ENCODE data around the gene SNAPIN. TPM values are rescaled to one million over a fixed set of nuclear protein-coding genes. Genes with fewer than 3 reads are reported as not detected.

Gene SNAPIN
- total RNA-seq, 1 donor from 2014 or later = 56.4 TPM

- Histone ChIP-seq H3K4me3 (ENCODE audit: low read length in 3 of 3) (no peak overlapping the region), H3K9me3 (ENCODE audit: control insufficient read depth in 3 of 3, low read length in 3 of 3) (no peaks in the 10 kb centered on the region), H3K4me1 (ENCODE audit: control insufficient read depth in 3 of 3, insufficient read depth in 3 of 3, low read length in 3 of 3) (peaks cover 29 to 48% (median 44%) of the 10 kb centered on the region in 3 donors), H3K9ac (ENCODE audit: low read depth in 1 of 3, low read length in 3 of 3) (no peak overlapping the region), H3K36me3 (ENCODE audit: control insufficient read depth in 3 of 3, insufficient read depth in 3 of 3, low read length in 3 of 3) (peaks cover 0 to 6% (median 5%) of the 10 kb centered on the region in 3 donors), H3K27ac (ENCODE audit: low read depth, low read length) (no peak overlapping the region), H3K27me3 (ENCODE audit: control insufficient read depth in 3 of 3, insufficient read depth in 3 of 3, low read length in 3 of 3) (no peaks in the 10 kb centered on the region)
These were observed 44.2 kb upstream of the SNAPIN start for GRCh38 chr1:153614189-153614900.

- Histone ChIP-seq H3K9ac (ENCODE audit: low read depth in 1 of 3, low read length in 3 of 3) (no peak overlapping the region), H3K4me3 (ENCODE audit: low read length in 3 of 3) (no peak overlapping the region), H3K4me1 (ENCODE audit: control insufficient read depth in 3 of 3, insufficient read depth in 3 of 3, low read length in 3 of 3) (peaks cover 24 to 43% (median 38%) of the 10 kb centered on the region in 3 donors), H3K36me3 (ENCODE audit: control insufficient read depth in 3 of 3, insufficient read depth in 3 of 3, low read length in 3 of 3) (peaks cover 0 to 6% (median 6%) of the 10 kb centered on the region in 3 donors), H3K9me3 (ENCODE audit: control insufficient read depth in 3 of 3, low read length in 3 of 3) (no peaks in the 10 kb centered on the region), H3K27me3 (ENCODE audit: control insufficient read depth in 3 of 3, insufficient read depth in 3 of 3, low read length in 3 of 3) (no peaks in the 10 kb centered on the region), H3K27ac (ENCODE audit: low read depth, low read length) (no peak overlapping the region)
These were observed 43.6 kb upstream of the SNAPIN start for GRCh38 chr1:153614906-153615305.

DNA sequence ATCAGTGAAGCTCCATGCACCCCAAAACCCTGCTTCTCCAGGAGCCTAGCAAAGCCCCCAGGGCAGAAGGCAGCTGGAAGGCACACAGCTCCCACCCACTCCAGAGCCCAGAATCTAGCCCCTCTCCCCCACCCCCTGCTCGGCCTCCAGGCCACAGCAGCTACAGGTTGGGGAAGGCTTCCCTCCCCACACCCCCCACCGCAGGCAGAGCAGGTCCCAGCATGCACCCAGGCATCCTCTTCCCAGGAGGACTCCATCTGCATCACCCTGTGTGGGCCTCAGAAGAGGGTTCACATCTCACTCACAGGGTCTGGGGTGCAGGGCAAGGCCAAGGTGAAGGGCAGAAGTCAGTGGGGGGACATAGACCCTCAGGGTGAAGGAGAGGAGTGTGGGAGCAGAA lies 43.1 kb upstream of the SNAPIN start:
- Histone ChIP-seq H3K4me1 (ENCODE audit: control insufficient read depth in 3 of 3, insufficient read depth in 3 of 3, low read length in 3 of 3) (peaks cover 19 to 38% (median 34%) of the 10 kb centered on the region in 3 donors), H3K27me3 (ENCODE audit: control insufficient read depth in 3 of 3, insufficient read depth in 3 of 3, low read length in 3 of 3) (no peaks in the 10 kb centered on the region), H3K9ac (ENCODE audit: low read depth in 1 of 3, low read length in 3 of 3) (no peak overlapping the region), H3K4me3 (ENCODE audit: low read length in 3 of 3) (no peak overlapping the region), H3K36me3 (ENCODE audit: control insufficient read depth in 3 of 3, insufficient read depth in 3 of 3, low read length in 3 of 3) (peaks cover 0 to 6% (median 6%) of the 10 kb centered on the region in 3 donors), H3K27ac (ENCODE audit: low read depth, low read length) (no peak overlapping the region), H3K9me3 (ENCODE audit: control insufficient read depth in 3 of 3, low read length in 3 of 3) (no peaks in the 10 kb centered on the region)

DNA sequence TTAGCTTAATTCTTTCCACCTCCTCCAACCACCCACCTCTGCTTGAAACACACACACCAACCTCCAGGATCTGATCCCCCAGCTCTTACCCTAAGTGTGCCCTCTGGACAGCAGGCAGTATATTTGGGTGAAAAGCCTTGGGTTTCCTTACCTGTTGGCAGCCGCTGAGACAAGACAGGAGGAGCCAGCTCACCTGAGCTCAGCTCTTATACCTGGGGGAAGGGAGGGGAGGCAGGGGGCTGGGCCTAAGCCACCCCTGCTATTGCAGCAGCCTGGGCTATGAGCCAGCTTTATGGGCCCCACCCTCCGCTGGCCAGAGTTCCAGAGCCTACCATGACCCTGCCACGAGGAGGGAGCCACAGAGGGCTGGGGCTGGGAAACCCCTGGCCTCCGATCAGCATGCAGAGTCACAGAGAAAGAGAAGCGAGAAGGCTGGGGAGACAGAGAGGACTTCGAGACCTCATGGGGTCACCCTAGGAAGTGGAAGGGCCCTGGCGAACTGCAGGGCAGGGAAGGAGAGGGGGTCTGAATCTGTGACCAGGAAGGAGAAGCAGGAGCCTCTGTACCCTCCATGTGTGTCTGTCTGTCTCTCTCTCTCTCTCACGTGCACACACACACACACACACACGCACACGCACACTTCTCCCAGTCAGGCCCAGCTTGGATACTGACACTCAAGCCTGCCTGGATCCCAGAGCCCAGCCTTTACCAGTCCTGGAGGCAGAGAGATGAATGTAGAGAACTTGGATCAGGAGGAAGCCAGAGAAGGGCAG lies 42.2 kb upstream of the SNAPIN start, which contains the start of gene S100A14:
Gene S100A14 (minus strand): TSS at position 182 of the 773 bp plus-strand sequence. CDS start 467 bp downstream, outside the sequence.
- Histone ChIP-seq H3K4me1 (ENCODE audit: control insufficient read depth in 3 of 3, insufficient read depth in 3 of 3, low read length in 3 of 3) (peaks cover 13 to 31% (median 30%) of the 10 kb centered on the region in 3 donors), H3K9ac (ENCODE audit: low read depth in 1 of 3, low read length in 3 of 3) (peak within 1 kb of the TSS in 1 of 3 donors; percentile 45), H3K27me3 (ENCODE audit: control insufficient read depth in 3 of 3, insufficient read depth in 3 of 3, low read length in 3 of 3) (no peaks in the 10 kb centered on the region), H3K36me3 (ENCODE audit: control insufficient read depth in 3 of 3, insufficient read depth in 3 of 3, low read length in 3 of 3) (peaks cover 0 to 6% (median 6%) of the 10 kb centered on the region in 3 donors), H3K27ac (ENCODE audit: low read depth, low read length) (no peak within 1 kb of the TSS), H3K9me3 (ENCODE audit: control insufficient read depth in 3 of 3, low read length in 3 of 3) (no peaks in the 10 kb centered on the region), H3K4me3 (ENCODE audit: low read length in 3 of 3) (no peak within 1 kb of the TSS)

DNA sequence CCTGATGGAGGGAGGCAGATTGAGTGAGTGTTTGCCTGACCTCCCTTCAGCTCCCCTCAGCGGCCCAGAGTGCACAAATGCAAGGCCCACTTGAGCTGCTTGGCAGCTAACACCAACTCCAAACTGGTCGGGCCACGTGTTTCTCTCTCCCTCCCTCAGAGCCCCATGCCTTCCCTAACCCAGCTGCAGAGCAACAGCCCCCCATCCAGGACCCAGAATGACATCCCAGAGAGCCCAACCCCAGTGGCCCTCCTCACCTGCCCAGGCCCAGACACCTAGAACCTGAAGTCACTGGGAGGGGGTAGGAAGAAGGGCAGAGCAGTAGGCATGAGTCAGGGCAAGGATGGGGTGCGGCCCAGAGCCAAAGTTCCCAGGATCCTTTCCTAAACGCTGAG lies 41.6 kb upstream of the SNAPIN start:
- H3K4me3 ChIP-seq (ENCODE audit: low read length in 3 of 3) = no peak overlapping the region
- peaks cover 0 to 6% (median 6%) of the 10 kb centered on the region in 3 donors for H3K36me3 ChIP-seq (ENCODE audit: control insufficient read depth in 3 of 3, insufficient read depth in 3 of 3, low read length in 3 of 3)
- peaks cover 11 to 25% (median 24%) of the 10 kb centered on the region in 3 donors for H3K4me1 ChIP-seq (ENCODE audit: control insufficient read depth in 3 of 3, insufficient read depth in 3 of 3, low read length in 3 of 3)
- no peak overlapping the region for H3K9ac ChIP-seq (ENCODE audit: low read depth in 1 of 3, low read length in 3 of 3)
- no peak overlapping the region for H3K27ac ChIP-seq (ENCODE audit: low read depth, low read length)
- no peaks in the 10 kb centered on the region for H3K27me3 ChIP-seq (ENCODE audit: control insufficient read depth in 3 of 3, insufficient read depth in 3 of 3, low read length in 3 of 3)
- H3K9me3 ChIP-seq (ENCODE audit: control insufficient read depth in 3 of 3, low read length in 3 of 3) = no peaks in the 10 kb centered on the region

GRCh38 chr1:153617663-153618062 lies 40.8 kb upstream of the SNAPIN start:
- H3K4me3 ChIP-seq (ENCODE audit: low read length in 3 of 3) = no peak overlapping the region
- no peaks in the 10 kb centered on the region for H3K9me3 ChIP-seq (ENCODE audit: control insufficient read depth in 3 of 3, low read length in 3 of 3)
- no peak overlapping the region for H3K9ac ChIP-seq (ENCODE audit: low read depth in 1 of 3, low read length in 3 of 3)
- peaks cover 0 to 7% (median 6%) of the 10 kb centered on the region in 3 donors for H3K36me3 ChIP-seq (ENCODE audit: control insufficient read depth in 3 of 3, insufficient read depth in 3 of 3, low read length in 3 of 3)
- H3K27me3 ChIP-seq (ENCODE audit: control insufficient read depth in 3 of 3, insufficient read depth in 3 of 3, low read length in 3 of 3) = no peaks in the 10 kb centered on the region
- H3K27ac ChIP-seq (ENCODE audit: low read depth, low read length) = no peak overlapping the region
- peaks cover 7 to 20% (median 20%) of the 10 kb centered on the region in 3 donors for H3K4me1 ChIP-seq (ENCODE audit: control insufficient read depth in 3 of 3, insufficient read depth in 3 of 3, low read length in 3 of 3)

- peaks cover 4 to 10% (median 6%) of the 10 kb centered on the region in 3 donors for H3K36me3 ChIP-seq (ENCODE audit: control insufficient read depth in 3 of 3, insufficient read depth in 3 of 3, low read length in 3 of 3)
These were observed 39.3 kb upstream of the SNAPIN start for GRCh38 chr1:153619171-153619570.

DNA sequence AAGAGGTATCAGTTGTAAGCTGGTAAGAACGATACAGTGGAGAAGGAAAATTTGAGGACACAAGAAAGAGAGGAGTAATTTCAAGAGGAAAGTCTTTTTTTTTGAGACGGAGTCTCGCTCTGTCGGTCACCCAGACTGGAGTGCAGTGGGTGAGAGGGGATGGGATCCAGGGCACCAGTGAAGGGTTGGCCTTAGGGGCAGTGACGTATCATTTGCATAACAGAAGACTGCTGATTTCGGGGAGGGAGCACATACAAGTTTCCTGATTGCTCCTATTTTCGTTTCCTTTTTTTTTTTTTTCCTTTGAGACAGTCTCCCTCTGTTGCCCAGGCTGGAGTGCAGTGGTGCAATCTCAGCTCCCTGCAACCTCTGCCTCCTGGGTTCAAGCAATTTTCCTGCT lies 35.4 kb upstream of the SNAPIN start:
- H3K9ac ChIP-seq (ENCODE audit: low read depth in 1 of 3, low read length in 3 of 3) = no peak overlapping the region
- H3K4me1 ChIP-seq (ENCODE audit: control insufficient read depth in 3 of 3, insufficient read depth in 3 of 3, low read length in 3 of 3) = peaks cover 21 to 26% (median 25%) of the 10 kb centered on the region in 3 donors
- H3K27ac ChIP-seq (ENCODE audit: low read depth, low read length) = no peak overlapping the region
- no peaks in the 10 kb centered on the region for H3K27me3 ChIP-seq (ENCODE audit: control insufficient read depth in 3 of 3, insufficient read depth in 3 of 3, low read length in 3 of 3)
- H3K36me3 ChIP-seq (ENCODE audit: control insufficient read depth in 3 of 3, insufficient read depth in 3 of 3, low read length in 3 of 3) = peaks cover 7 to 10% (median 8%) of the 10 kb centered on the region in 3 donors
- no peaks in the 10 kb centered on the region for H3K9me3 ChIP-seq (ENCODE audit: control insufficient read depth in 3 of 3, low read length in 3 of 3)
- no peak overlapping the region for H3K4me3 ChIP-seq (ENCODE audit: low read length in 3 of 3)

More at GRCh38 chr1:153619171-153619570, 39.3 kb upstream of the SNAPIN start:
- no peak overlapping the region for H3K4me3 ChIP-seq (ENCODE audit: low read length in 3 of 3)
- no peaks in the 10 kb centered on the region for H3K27me3 ChIP-seq (ENCODE audit: control insufficient read depth in 3 of 3, insufficient read depth in 3 of 3, low read length in 3 of 3)
- no peak overlapping the region for H3K9ac ChIP-seq (ENCODE audit: low read depth in 1 of 3, low read length in 3 of 3)
- H3K27ac ChIP-seq (ENCODE audit: low read depth, low read length) = no peak overlapping the region
- H3K9me3 ChIP-seq (ENCODE audit: control insufficient read depth in 3 of 3, low read length in 3 of 3) = no peaks in the 10 kb centered on the region
- peaks cover 3 to 18% (median 17%) of the 10 kb centered on the region in 3 donors for H3K4me1 ChIP-seq (ENCODE audit: control insufficient read depth in 3 of 3, insufficient read depth in 3 of 3, low read length in 3 of 3)

DNA sequence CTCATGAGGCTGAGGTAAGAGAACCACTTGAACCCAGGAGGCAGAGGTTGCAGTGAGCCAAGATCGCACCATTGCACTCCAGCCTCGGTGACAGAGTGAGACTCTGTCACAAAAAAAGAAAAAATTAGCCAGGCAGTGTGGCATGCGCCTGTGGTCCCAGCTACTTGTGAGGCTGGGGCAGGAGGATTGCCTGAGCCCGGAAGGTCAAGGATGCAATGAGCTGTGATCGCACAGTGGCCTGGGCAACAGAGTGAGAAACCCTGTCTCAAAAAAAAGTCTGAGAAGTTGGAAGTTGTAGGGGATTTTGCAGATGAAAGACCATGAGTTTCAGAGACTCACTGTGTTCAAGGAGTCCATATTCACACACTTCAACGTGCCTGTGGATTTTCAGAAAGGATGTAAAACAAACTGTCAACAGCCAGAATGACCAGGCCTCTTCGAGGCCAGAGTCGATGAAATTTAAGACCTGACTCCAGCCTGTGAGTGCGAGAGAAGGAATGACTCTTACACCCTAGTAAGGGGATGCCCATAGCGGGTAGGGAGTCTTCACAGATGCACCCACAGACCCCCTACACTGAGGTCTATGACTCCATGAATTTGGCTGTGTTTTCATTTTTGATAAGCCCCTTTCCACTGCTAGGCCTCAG lies 33.4 kb upstream of the SNAPIN start:
- Histone ChIP-seq H3K9me3 (ENCODE audit: control insufficient read depth in 3 of 3, low read length in 3 of 3) (no peaks in the 10 kb centered on the region), H3K27me3 (ENCODE audit: control insufficient read depth in 3 of 3, insufficient read depth in 3 of 3, low read length in 3 of 3) (no peaks in the 10 kb centered on the region), H3K4me1 (ENCODE audit: control insufficient read depth in 3 of 3, insufficient read depth in 3 of 3, low read length in 3 of 3) (peaks cover 30 to 44% (median 35%) of the 10 kb centered on the region in 3 donors), H3K4me3 (ENCODE audit: low read length in 3 of 3) (peak overlapping the region in 1 of 3 donors; percentile 35), H3K9ac (ENCODE audit: low read depth in 1 of 3, low read length in 3 of 3) (no peak overlapping the region), H3K27ac (ENCODE audit: low read depth, low read length) (no peak overlapping the region), H3K36me3 (ENCODE audit: control insufficient read depth in 3 of 3, insufficient read depth in 3 of 3, low read length in 3 of 3) (peaks cover 4 to 7% (median 5%) of the 10 kb centered on the region in 3 donors)
